OCI-LY7 (cell line): Measurements from ENCODE around the gene FHIT. TPM values are rescaled to one million over a fixed set of nuclear protein-coding genes. Genes with fewer than 3 reads are reported as not detected.

Experiments used
- BruUV-seq: library from RNA; stranded (reverse); fragments of 400-500 nt; replicated peaks from 2 replicates; lab custom pipeline; 2021; lab: Mats Ljungman, UMichigan
- CTCF ChIA-PET: fragments of 300-600 bp; sonication (Branson Sonifier 250); formaldehyde crosslinking; loops from one replicate; lab custom pipeline; 2022; ENCODE audit warnings: antibody characterized with exemption; ENCODE audit not compliant: unreplicated experiment; lab: Charles Lee
- POLR2A ChIA-PET: fragments of 300-600 bp; sonication (Branson Sonifier 250); formaldehyde crosslinking; loops from one replicate; lab custom pipeline; 2022; ENCODE audit warnings: antibody characterized with exemption; lab: Charles Lee
- DNase-seq: peaks from one replicate; pipeline ENCODE4 v3.0.0-alpha.2; 2015; ENCODE audit warnings: low spot score
- H2AFZ ChIP-seq: fragments of 200-600 bp; sonication (generic), shearing (Covaris generic); 2 replicates; pipeline ENCODE4 v1.6.1; 2014; ENCODE audit warnings: mild to moderate bottlenecking, antibody characterized with exemption, low read length, moderate library complexity
- H3K27ac ChIP-seq: fragments of 200-600 bp; sonication (generic); 2 replicates; pipeline ENCODE4 v1.5.1; 2014; ENCODE audit warnings: mixed run types, low read depth, mild to moderate bottlenecking, moderate library complexity, low read length, inconsistent platforms; ENCODE audit not compliant: poor library complexity, severe bottlenecking
- H3K36me3 ChIP-seq: fragments of 200-600 bp; sonication (generic); 2 replicates; pipeline ENCODE4 v1.6.1; 2014; ENCODE audit warnings: mild to moderate bottlenecking, antibody characterized with exemption, low read length, moderate library complexity, mixed read lengths; ENCODE audit not compliant: insufficient read depth
- H3K4me1 ChIP-seq: fragments of 200-600 bp; sonication (generic); 2 replicates; pipeline ENCODE4 v1.5.1; 2014; ENCODE audit warnings: mild to moderate bottlenecking, low read length; ENCODE audit not compliant: insufficient read depth, poor library complexity, severe bottlenecking
- H3K4me2 ChIP-seq: fragments of 200-600 bp; sonication (generic); 2 replicates; pipeline ENCODE4 v1.6.1; 2014; ENCODE audit warnings: mild to moderate bottlenecking, low read length
- H3K4me3 ChIP-seq: fragments of 200-600 bp; sonication (generic); 2 replicates; pipeline ENCODE4 v1.5.1; 2014; ENCODE audit warnings: mild to moderate bottlenecking, low read depth, low read length; ENCODE audit not compliant: poor library complexity, severe bottlenecking
- H3K79me2 ChIP-seq: fragments of 200-600 bp; sonication (generic); 2 replicates; pipeline ENCODE4 v1.6.1; 2016; ENCODE audit warnings: low read depth, mild to moderate bottlenecking, low read length, moderate library complexity, mixed read lengths; ENCODE audit not compliant: insufficient read depth
- H3K9me2 ChIP-seq: fragments of 200-600 bp; sonication (generic); 2 replicates; pipeline ENCODE4 v1.6.1; 2016; ENCODE audit warnings: mild to moderate bottlenecking, low read length, mixed read lengths; ENCODE audit not compliant: insufficient read depth
- H3K9me3 ChIP-seq: fragments of 200-600 bp; sonication (generic); 2 replicates; pipeline ENCODE4 v1.6.1; 2014; ENCODE audit warnings: mild to moderate bottlenecking, mixed run types, low read length, mixed read lengths
- H4K20me1 ChIP-seq: fragments of 200-600 bp; sonication (generic); 2 replicates; pipeline ENCODE4 v1.6.1; 2014; ENCODE audit warnings: mild to moderate bottlenecking, antibody characterized with exemption, low read length, moderate library complexity, mixed read lengths; ENCODE audit not compliant: insufficient read depth
- EZH2phosphoT487 ChIP-seq: fragments of 200-600 bp; sonication (generic); IDR thresholded peaks from 2 replicates; pipeline ENCODE4 v1.6.1; 2018; ENCODE audit warnings: low read depth, borderline replicate concordance, mild to moderate bottlenecking, mixed run types, antibody characterized with exemption, low read length, moderate library complexity, mixed read lengths
- intact Hi-C: fragments of 100-400 bp; cut with micrococcal nuclease; formaldehyde crosslinking; loops from one replicate; pipeline ENCODE4 v1.10.0; 2022; ENCODE audit not compliant: unreplicated experiment
- total RNA-seq, 2 experiments: library from RNA; depleted of rRNA in 1 of 2; stranded (reverse); fragments of >200 nt in 1 of 2; shearing (Covaris generic) in 1 of 2; gene quantifications; 2 replicates each; pipeline ENCODE4 v1.2.3, GENCODE V29; 2014 to 2022
- TF ChIP-seq, protein P1 (sequence below): fragments of 200-600 bp; sonication (generic); conservative IDR thresholded peaks from 2 replicates; pipeline ENCODE4 v1.5.1; 2014; ENCODE audit warnings: mild to moderate bottlenecking, antibody characterized with exemption, low read length, moderate library complexity, mixed read lengths

FHIT gene
- total RNA-seq, 2 experiments from 2014 or later = 5.0 to 10.9 TPM

DNA sequence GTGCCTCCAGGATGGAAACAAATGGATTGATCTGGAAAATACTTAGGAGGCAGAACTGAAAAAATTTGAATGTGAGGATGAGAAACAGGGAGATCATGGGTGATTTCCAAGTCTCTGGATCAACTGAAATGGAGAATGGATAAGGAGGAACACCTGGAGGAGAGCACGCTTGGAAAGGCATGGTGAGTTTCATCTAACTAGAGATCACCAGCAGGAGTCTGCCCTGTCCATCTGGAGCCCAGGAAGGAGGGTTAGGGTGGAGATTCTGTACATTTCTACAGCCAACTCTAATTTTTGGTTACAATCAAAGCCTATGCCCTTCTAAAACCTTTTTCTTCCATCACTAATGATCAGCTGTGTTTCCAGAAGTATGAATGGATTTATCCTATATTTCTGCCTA lies 1205.6 kb downstream of the FHIT start:
- Histone ChIP-seq H3K9me2 (no peaks in the 10 kb centered on the region), H3K4me2 (no peak overlapping the region), H2AFZ (no peak overlapping the region), H3K4me1 (no peaks in the 10 kb centered on the region), H3K4me3 (no peak overlapping the region), H3K27ac (no peak overlapping the region), H3K36me3 (no peaks in the 10 kb centered on the region), H3K79me2 (no peaks in the 10 kb centered on the region), H4K20me1 (no peaks in the 10 kb centered on the region), H3K9me3 (no peaks in the 10 kb centered on the region)
- intact Hi-C loops = no loop called here
- ChIA-PET POLR2A (interaction anchor here (1.3 kb wide), 1 partner anchor 15 kb away, joined by 3 read pairs; no protein-coding TSS in a partner anchor), CTCF (no interaction called here)
- DNase-seq = no peak
- TF ChIP-seq, protein P1, sequence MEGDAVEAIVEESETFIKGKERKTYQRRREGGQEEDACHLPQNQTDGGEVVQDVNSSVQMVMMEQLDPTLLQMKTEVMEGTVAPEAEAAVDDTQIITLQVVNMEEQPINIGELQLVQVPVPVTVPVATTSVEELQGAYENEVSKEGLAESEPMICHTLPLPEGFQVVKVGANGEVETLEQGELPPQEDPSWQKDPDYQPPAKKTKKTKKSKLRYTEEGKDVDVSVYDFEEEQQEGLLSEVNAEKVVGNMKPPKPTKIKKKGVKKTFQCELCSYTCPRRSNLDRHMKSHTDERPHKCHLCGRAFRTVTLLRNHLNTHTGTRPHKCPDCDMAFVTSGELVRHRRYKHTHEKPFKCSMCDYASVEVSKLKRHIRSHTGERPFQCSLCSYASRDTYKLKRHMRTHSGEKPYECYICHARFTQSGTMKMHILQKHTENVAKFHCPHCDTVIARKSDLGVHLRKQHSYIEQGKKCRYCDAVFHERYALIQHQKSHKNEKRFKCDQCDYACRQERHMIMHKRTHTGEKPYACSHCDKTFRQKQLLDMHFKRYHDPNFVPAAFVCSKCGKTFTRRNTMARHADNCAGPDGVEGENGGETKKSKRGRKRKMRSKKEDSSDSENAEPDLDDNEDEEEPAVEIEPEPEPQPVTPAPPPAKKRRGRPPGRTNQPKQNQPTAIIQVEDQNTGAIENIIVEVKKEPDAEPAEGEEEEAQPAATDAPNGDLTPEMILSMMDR = no peak
- TF ChIP-seq EZH2phosphoT487 = no peak
- BruUV-seq = no TSS peak

DNA sequence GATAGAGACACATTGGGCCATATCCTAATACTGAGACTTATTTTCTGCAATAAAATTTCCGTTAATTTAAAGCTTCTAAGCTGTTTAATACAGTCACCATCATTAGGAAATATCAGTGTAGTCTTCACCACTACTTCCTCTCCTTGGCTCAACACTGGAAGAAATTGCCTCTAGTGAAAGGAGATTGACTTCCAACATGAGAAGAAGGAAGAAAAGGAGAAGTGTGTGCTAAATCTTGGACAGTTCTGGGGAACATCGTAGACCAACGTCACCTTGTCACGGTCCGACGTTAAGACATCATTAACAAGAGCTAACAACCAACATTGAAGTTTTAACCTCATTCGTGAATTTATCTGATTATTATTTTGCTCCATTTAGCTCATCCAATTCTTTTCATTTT lies 1214.4 kb downstream of the FHIT start:
- H3K9me3 ChIP-seq = no peaks in the 10 kb centered on the region
- BruUV-seq = no TSS peak
- H3K79me2 ChIP-seq = no peaks in the 10 kb centered on the region
- H3K4me2 ChIP-seq = no peak overlapping the region
- TF ChIP-seq EZH2phosphoT487 = no peak
- TF ChIP-seq, protein P1 = no peak
- intact Hi-C loops = no loop called here
- no peaks in the 10 kb centered on the region for H3K9me2 ChIP-seq
- DNase-seq = no peak
- no peaks in the 10 kb centered on the region for H3K4me1 ChIP-seq
- H3K36me3 ChIP-seq = no peaks in the 10 kb centered on the region
- H3K27ac ChIP-seq = no peak overlapping the region
- no peak overlapping the region for H2AFZ ChIP-seq
- no peaks in the 10 kb centered on the region for H4K20me1 ChIP-seq
- ChIA-PET CTCF (interaction anchor here (0.6 kb wide), 1 partner anchor 735 kb away, joined by 4 read pairs; no protein-coding TSS in a partner anchor), POLR2A (interaction anchor here (0.7 to 0.9 kb wide), 2 partner anchors 21 to 131 kb away, joined by 3 to 4 read pairs; no protein-coding TSS in a partner anchor)
- no peak overlapping the region for H3K4me3 ChIP-seq

DNA sequence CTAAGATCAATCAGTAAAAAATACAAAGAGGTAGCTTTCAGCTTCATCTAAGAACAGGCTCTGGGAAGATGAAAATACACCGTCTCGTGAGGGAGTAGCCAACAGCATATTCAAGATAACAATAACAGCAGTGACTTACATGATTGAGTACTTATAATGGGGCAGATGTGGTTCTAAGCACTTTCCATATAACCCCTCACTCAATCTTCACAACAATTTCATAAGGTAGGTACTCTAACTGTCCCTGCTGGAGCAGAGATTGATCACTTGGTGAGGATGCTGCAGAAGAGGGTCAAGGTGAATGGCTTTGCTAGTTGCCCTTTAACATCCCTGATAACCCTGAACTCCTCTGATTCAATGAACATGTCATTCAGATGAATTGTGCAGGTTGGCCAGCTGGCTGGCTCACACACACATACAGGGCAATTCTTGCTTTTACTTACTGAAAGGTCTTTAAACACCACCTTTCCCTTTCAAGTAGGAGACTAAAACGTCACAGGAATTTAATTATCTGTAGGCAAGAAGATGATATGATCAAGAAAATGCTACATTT lies 1217.3 kb downstream of the FHIT start:
- DNase-seq = no peak
- intact Hi-C loops = no loop called here
- H3K9me3 ChIP-seq = no peaks in the 10 kb centered on the region
- BruUV-seq = no TSS peak
- ChIA-PET CTCF (no interaction called here), POLR2A (no interaction called here)
- no peaks in the 10 kb centered on the region for H3K36me3 ChIP-seq
- H3K9me2 ChIP-seq = no peaks in the 10 kb centered on the region
- H3K4me2 ChIP-seq = no peak overlapping the region
- H3K79me2 ChIP-seq = no peaks in the 10 kb centered on the region
- no peak overlapping the region for H3K4me3 ChIP-seq
- H4K20me1 ChIP-seq = no peaks in the 10 kb centered on the region
- H2AFZ ChIP-seq = no peak overlapping the region
- no peaks in the 10 kb centered on the region for H3K4me1 ChIP-seq
- no peak overlapping the region for H3K27ac ChIP-seq
- TF ChIP-seq EZH2phosphoT487 = no peak
- TF ChIP-seq, protein P1 = no peak
